Epithelial cell of prostate (primary cell): ENCODE measurements around the gene FAM236D.
"Not testable (repeated sequence)": the region's sequence is repeated elsewhere in the genome, so short reads cannot be mapped to it uniquely, and the experiment has no call there.

Experiments used
- DNase-seq: peaks from one replicate; pipeline ENCODE4 v3.0.0-alpha.2; 2011; ENCODE audit warnings: low read depth, low spot score
- H3K27ac ChIP-seq: fragments of 450-650 bp; 2 replicates; pipeline ENCODE4 v1.5.1; 2017; ENCODE audit warnings: mild to moderate bottlenecking

FAM236D gene

DNA sequence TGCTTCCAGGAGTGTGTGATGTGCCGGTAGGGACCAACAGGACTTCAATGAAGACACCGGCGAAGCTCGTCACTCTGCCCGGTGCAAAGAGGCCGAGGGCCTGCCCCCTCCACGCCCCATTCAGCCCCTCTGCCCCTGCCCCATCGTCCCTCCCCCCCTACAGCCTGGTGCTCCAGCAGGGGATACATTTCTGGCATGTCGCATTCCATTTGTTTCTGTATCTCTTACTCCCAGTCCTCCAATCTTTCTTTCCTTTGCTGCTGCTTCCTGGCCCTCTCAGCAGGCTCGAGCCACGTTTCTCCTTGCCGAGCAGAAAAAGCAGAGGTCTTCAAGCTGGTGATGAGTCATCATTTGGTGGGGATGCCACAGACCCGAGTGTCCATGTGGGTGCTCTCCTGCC lies at the start of gene FAM236D:
Gene FAM236D (minus strand): TSS at position 101 of the 400 bp plus-strand sequence. CDS start 100 bp downstream, at position 1.
- not testable (repeated sequence) for H3K27ac ChIP-seq, DNase-seq

DNA sequence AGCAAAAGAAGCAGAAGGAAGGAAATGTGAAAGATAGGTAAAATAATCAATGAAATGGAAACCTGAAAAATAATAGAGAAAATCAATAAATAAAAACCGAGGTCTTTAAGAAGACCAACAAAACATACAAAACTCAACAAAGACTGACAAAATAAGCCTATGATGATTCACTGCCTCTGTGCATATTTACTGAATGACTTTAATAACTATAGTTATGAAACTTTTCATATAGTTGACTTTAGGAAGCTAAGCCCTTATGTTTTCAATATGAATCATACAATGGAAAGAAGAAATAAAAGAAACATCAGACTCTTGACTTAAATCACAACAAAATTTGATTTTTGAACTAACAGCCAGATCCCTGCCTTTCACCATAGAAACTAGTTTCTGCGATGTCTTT lies 29.5 kb upstream of the FAM236D start:
- not testable (repeated sequence) for H3K27ac ChIP-seq, DNase-seq

DNA sequence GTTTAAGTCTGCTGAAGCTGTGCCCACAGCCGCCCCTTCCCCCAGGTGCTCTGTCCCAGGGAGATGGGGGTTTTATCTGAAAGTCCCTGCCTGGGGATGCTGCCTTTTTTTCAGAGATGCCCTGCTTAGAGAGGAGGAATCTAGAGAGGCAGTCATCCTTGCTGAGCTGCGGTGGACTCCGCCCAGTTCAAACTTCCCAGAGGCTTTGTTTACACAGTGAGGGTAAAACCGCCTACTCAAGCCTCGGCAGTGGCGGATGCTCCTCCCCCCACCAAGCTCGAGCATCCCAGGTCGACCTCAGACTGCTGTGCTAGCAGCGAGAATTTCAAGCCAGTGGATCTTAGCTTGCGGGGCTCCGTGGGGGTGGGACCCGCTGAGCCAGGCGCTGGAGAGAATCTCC lies 22.7 kb upstream of the FAM236D start:
- not testable (repeated sequence) for DNase-seq, H3K27ac ChIP-seq

DNA sequence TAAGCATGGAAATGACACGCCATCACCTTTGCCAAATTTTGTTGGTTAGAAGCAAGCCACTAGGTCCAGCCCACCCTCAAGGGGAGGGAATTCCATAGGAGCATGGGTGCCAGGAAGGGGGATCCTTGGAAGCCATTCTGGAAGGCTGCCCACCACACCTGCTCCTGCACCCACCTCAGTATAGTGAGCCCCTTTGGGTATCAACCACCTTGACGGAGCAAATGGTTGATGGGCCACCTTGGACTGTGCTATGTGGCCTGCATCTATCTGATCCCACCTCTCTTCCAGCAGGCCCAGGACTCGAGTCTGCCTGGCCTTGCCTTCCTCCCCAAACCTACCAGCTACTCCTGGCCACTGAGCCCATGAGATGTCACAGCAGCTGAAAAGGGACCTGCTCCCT lies 17.6 kb downstream of the FAM236D start:
- not testable (repeated sequence) for DNase-seq, H3K27ac ChIP-seq

DNA sequence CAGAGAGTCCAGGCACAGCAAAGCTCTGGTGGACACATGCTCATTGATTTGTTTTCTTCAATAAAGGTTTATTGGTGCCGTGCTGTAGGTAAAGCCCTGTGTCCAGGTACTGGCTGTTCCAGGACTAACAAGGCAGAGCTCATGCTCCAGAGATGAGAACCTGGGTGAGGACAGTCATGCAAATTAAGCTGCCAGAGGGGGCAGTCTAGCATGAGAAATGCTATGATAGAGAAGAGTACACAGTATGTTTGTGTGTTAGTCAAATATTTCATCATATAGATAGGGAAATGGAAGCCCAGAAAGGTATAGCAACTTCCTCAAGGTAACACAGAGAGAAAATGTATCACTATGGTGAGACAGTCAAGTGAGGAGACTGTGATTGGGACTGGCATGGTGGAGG lies 19.9 kb downstream of the FAM236D start:
- not testable (repeated sequence) for DNase-seq, H3K27ac ChIP-seq

DNA sequence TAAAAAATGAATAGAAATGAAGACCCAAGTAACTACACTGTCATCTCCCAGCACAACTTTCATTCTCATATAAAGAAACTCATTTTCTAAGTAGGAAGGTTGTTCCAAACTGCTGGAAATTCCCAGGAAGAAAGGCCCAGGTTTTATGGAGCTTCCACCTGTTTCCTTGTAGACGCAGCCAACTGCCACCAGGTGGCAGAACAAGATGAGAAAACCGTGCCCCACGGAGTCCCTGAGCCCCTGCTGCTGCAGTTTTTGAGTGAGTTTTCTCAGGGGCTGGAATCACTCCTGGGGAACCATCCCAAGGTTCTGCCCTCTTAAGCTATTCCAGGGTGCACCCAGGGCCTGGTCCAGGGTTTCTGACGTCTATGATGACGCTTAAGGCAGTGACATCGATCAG lies 24.0 kb downstream of the FAM236D start:
- DNase-seq, H3K27ac ChIP-seq: not testable (repeated sequence)

DNA sequence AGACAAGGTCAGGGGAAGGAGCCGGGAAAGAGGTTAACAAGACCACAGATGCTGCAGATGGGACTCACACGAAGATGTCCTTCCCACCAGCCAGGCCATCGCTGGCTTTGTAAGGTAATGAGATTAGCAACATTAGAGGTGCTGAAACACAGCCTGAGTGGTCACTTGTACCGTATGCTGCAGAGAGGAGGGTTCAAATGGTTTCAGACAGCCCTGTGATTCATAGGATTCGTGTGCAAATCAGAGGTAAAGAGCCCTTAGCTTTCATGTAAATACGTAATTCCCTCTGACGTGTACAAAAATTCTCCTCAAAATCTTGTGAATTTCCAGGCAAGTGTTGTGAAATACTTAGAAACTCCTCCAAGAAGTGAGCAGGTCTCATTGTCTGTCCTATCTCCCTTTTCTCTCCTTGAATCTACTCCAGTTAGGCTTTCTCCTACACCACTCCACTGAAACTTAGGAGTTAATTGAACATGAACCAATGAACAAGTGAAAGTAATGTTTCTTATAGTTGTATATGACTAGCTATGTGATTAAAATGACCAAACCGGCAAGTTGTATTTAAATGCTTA lies 24.6 kb downstream of the FAM236D start:
- not testable (repeated sequence) for H3K27ac ChIP-seq, DNase-seq

DNA sequence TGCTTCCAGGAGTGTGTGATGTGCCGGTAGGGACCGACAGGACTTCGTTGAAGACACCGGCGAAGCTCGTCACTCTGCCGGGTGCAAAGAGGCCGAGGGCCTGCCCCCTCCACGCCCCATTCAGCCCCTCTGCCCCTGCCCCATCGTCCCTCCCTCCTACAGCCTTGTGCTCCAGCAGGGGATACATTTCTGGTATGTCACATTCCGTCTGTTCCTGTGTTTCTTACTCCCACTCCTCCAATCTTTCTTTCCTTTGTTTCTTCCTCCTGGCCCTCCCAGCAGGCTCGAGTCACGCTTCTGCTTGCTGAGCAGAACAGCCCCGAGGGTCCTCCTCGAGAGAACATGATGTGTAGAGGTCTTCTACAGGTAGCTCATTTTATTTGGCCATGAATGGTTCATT lies 25.4 kb downstream of the FAM236D start, which contains the start of gene FAM236B:
Gene FAM236B (minus strand): TSS at position 101 of the 400 bp plus-strand sequence. CDS start 100 bp downstream, at position 1.
- DNase-seq, H3K27ac ChIP-seq: not testable (repeated sequence)

DNA sequence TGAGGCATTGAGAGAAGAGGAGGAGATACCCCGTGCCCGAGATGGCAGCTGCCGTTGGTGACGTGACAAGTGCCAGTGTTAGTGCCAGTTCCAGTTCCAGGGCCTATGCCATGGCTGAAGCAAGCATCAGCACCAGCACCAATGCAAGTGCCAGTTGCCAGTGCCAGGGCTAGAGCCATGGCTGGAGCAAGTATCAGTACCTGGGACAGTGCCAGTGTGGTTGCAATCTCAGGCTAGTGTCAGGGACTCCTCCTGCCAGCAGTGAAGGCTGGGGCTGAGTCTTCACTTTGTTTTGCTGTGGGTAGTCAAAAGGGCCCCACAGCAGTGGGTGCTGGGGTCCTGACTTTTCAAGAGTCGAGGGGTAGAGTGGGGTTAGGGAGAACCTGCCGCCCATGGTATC lies 29.9 kb downstream of the FAM236D start:
- H3K27ac ChIP-seq, result not testable (repeated sequence)

DNA sequence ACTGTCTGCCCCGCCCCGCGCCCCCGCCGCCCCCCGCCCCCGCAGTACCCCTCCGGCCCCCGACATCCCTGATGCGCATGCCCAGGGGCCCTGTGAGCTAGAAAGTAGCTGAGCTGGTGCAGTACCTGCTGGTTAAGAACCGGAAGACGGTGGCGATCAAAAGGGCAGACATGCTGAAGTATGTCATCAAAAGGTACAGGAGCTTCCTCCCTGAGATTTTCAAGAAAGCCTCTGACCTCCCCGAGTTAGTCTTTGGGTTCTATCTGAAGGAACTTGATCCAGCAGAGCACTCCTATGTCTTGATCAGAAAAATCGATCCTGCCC lies 30.6 kb downstream of the FAM236D start:
- DNase-seq, result not testable (repeated sequence)

More for the DNA sequence above, 29.9 kb downstream of the FAM236D start:
- not testable (repeated sequence) for DNase-seq

DNA sequence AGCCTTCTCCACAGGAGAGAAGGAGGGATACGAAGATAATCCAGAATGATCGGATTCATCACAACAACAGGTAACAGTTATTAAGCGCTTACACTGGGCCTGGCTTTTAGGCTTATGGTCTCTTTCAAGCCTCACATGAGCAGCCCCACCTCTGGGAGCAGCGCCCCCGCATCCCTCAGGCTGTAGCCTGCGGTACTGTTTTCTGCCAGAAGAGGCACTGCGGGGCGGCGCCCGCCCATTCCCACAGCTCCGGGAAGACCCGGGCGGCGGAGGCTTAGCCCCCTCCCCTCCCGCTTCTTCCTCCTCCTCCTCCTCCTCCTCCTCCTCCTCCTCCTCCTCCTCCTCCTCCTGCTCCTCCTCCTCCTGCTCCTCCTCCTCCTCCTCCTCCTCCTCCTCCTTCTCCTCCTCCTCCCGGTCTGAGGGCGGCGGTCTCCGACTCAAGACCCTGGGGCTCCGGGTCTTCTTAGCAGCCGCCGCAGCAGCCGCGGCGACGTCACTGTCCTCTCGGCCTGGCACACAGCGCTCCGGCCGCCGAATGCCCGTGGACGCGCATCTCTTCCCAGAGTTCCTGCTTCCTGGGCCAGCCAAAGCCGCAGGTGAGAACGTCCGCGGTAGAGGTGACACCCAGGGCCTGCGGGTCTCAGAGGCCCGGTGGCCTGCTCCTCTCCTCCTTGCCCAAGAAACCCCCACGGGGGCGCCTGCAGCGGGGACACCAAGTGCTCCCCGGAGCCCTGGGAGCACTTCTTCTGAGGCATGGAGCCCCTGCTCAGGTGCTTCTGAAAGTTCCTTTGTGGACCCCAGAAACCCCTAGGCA lies 31.1 kb downstream of the FAM236D start, which contains the start of gene DMRTC1B:
Gene DMRTC1B (plus strand): TSS at position 238 of the 814 bp plus-strand sequence. CDS start 68,246 bp downstream, outside the sequence.
- H3K27ac ChIP-seq, DNase-seq: not testable (repeated sequence)

More for the DNA sequence above, 30.6 kb downstream of the FAM236D start:
- not testable (repeated sequence) for H3K27ac ChIP-seq

DNA sequence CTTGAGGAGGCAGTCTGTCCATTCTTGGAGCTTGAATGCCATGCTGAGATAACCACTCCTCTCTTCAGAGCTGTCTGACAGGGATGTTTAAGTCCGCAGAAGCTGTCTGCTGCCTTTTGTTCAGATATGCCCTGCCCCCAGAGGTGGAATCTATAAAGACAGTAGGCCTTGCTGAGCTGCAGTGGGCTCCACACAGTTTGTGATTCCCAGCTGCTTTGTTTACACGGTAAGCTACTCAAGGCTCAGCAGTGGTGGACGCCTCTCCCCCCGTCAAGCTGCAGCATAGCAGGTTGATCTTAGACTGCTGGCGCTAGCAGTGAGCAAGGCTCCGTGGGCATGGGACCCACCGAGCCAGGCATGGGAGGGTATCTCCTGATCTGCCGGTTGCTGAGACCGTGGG lies 47.6 kb downstream of the FAM236D start:
- DNase-seq, H3K27ac ChIP-seq: not testable (repeated sequence)
